Ovary (tissue), 9 donors: ENCODE results near the gene PTPRN. TPM values are rescaled to one million over a fixed set of nuclear protein-coding genes. Genes with fewer than 3 reads are reported as not detected.

Experiments
- DNase-seq, 5 donors: peaks; one replicate each; pipeline ENCODE4 v3.0.0-alpha.2; 2019 to 2020
- H3K27ac ChIP-seq, 2 donors: fragments of 200-600 bp; one replicate each; pipeline versions ENCODE4 v1.5.1 to v1.8.0; 2019 to 2022
- H3K27me3 ChIP-seq: fragments of 200-600 bp; one replicate; pipeline ENCODE4 v1.8.0; 2022
- H3K36me3 ChIP-seq: fragments of 200-600 bp; sonication (generic); one replicate; pipeline ENCODE4 v1.5.1; 2019
- H3K4me1 ChIP-seq: one replicate; pipeline ENCODE4 v1.8.1; 2013; ENCODE audit warnings: mild to moderate bottlenecking, moderate library complexity; ENCODE audit not compliant: insufficient read depth
- H3K4me3 ChIP-seq: fragments of 200-600 bp; sonication (generic); one replicate; pipeline ENCODE4 v1.5.1; 2017
- H3K9me3 ChIP-seq, 2 donors: fragments of 200-600 bp in 1 of 2; sonication (generic) in 1 of 2; one replicate each; pipeline versions ENCODE4 v1.5.1 to v1.8.1; 2013 to 2019; ENCODE audit warnings: mild to moderate bottlenecking in 1 of 2, moderate library complexity in 1 of 2
- CTCF ChIP-seq, 3 donors: fragments of 450-650 bp in 2 of 3; fragments of 200-600 bp in 1 of 3; IDR thresholded peaks; one replicate each; pipeline versions ENCODE4 v1.5.1 to v1.8.0; 2016 to 2022; ENCODE audit warnings: antibody characterized with exemption in 3 of 3, mild to moderate bottlenecking in 1 of 3
- EP300 ChIP-seq: sonication (generic); formaldehyde crosslinking; IDR thresholded peaks from one replicate; pipeline ENCODE4 v1.6.1; 2017; ENCODE audit warnings: antibody characterized with exemption
- POLR2A ChIP-seq: fragments of 450-650 bp; IDR thresholded peaks from one replicate; pipeline ENCODE4 v1.6.1; 2017; ENCODE audit warnings: antibody characterized with exemption, mild to moderate bottlenecking, moderate library complexity
- WGBS, 3 donors: extraction: QIAGEN DNeasy Blood & Tissue Kit in 1 of 3; methylation state at CpG; one replicate each; pipeline versions ENCODE4 v1.1.5 to v1.1.7; 2013 to 2017; 5-methylcytosine and 5-hydroxymethylcytosine counted together
- intact Hi-C, 4 donors: fragments of 100-400 bp; cut with DNase I; formaldehyde crosslinking; loops; one replicate each; pipeline versions ENCODE4 v1.11.0 to v1.15.1; 2022 to 2023
- polyA plus RNA-seq, 2 donors: library from polyadenylated mRNA; stranded (reverse); fragments of 200-250 nt in 1 of 2; fragments of 350-450 nt in 1 of 2; fragmentation: Illumina TruSeq in 1 of 2; extraction: RNeasy Lipid Tissue Mini Kit (QIAGEN cat#74804) in 1 of 2; gene quantifications; one replicate each; pipeline ENCODE4 v1.2.3, GENCODE V29; 2013 to 2014
- total RNA-seq, 7 donors: library from RNA; depleted of rRNA in 2 of 7; stranded (reverse); fragments of >200 nt in 2 of 7; fragmentation: NEBNext Ultra II Directional in 3 of 7; extraction: Animal tissue kit (Norgen Biotek cat#: 25700) in 3 of 7; gene quantifications; one replicate each; pipeline versions ENCODE4 v1.1.0 to v1.2.4, GENCODE V29; 2016 to 2023
- donor health status: DM: no; HTN: no; CAD: no; lungs with moderate emphysema.
- donor health status: DM: no; HTN: no; CAD: no.
- donor health status: Bipolar disorder and iron deficiency.
- donor health status: DM: yes; HTN: yes; CAD: no.
- donor health status: DM: no; HTN: no; CAD: no.
- donor health status: DM: yes; HTN: yes; CAD: no.

The PTPRN gene
- total and polyA plus RNA-seq, 9 donors, result 0.08 to 2.3 (median 0.81) TPM; not detected in 1

- TF ChIP-seq POLR2A (no peak), EP300 (no peak), CTCF (IDR thresholded peaks at IDR 0.05) (no peak)
- H3K4me3 ChIP-seq, result no peak overlapping the region
- no peak for DNase-seq
- intact Hi-C loops, result no loop called here
- no peaks in the 10 kb centered on the region for H3K4me1 ChIP-seq
- WGBS, 3 donors, result 7 to 14% (median 13%) methylated on average over 5 of the region's 5 CpGs
- no peak overlapping the region for H3K27ac ChIP-seq
- no peaks in the 10 kb centered on the region for H3K36me3 ChIP-seq
- no peaks in the 10 kb centered on the region for H3K27me3 ChIP-seq
- H3K9me3 ChIP-seq, result no peaks in the 10 kb centered on the region
Observed at GRCh38 chr2:219352448-219353023, 43.3 kb upstream of the PTPRN start.

GRCh38 chr2:219350710-219351221, 41.6 kb upstream of the PTPRN start:
- Histone ChIP-seq H3K4me3 (no peak overlapping the region), H3K27ac (no peak overlapping the region), H3K4me1 (no peaks in the 10 kb centered on the region), H3K9me3 (no peaks in the 10 kb centered on the region), H3K27me3 (no peaks in the 10 kb centered on the region), H3K36me3 (no peaks in the 10 kb centered on the region)
- WGBS, 3 donors, result 36 to 42% (median 36%) methylated on average over 4 of the region's 4 CpGs
- TF ChIP-seq POLR2A (no peak), CTCF (IDR thresholded peaks at IDR 0.05) (no peak), EP300 (no peak)
- DNase-seq, result no peak
- intact Hi-C loops, result no loop called here

GRCh38 chr2:219350215-219350614, 41.0 kb upstream of the PTPRN start:
- TF ChIP-seq EP300 (no peak), POLR2A (no peak), CTCF (IDR thresholded peaks at IDR 0.05) (no peak)
- DNase-seq, result no peak
- 64 to 80% (median 71%) methylated on average over 3 of the region's 3 CpGs for WGBS, 3 donors
- H3K9me3 ChIP-seq, result no peaks in the 10 kb centered on the region
- H3K27me3 ChIP-seq, result no peaks in the 10 kb centered on the region
- H3K36me3 ChIP-seq, result no peaks in the 10 kb centered on the region
- H3K4me1 ChIP-seq, result no peaks in the 10 kb centered on the region
- no peak overlapping the region for H3K27ac ChIP-seq
- no peak overlapping the region for H3K4me3 ChIP-seq
- intact Hi-C loops, result no loop called here

GRCh38 chr2:219344751-219345430, 35.7 kb upstream of the PTPRN start:
- no peak for DNase-seq
- intact Hi-C loops, result no loop called here
- no peaks in the 10 kb centered on the region for H3K4me1 ChIP-seq
- no peak overlapping the region for H3K27ac ChIP-seq
- no peaks in the 10 kb centered on the region for H3K27me3 ChIP-seq
- TF ChIP-seq CTCF (IDR thresholded peaks at IDR 0.05) (no peak), POLR2A (no peak), EP300 (no peak)
- no peak overlapping the region for H3K4me3 ChIP-seq
- WGBS, 3 donors, result 28 to 45% (median 36%) methylated on average over 6 of the region's 6 CpGs
- no peaks in the 10 kb centered on the region for H3K36me3 ChIP-seq
- H3K9me3 ChIP-seq, result no peaks in the 10 kb centered on the region
